NCI-H1694 (cell line): Measurements from ENCODE around the gene TRIM13.
"Not testable (repeated sequence)": the region's sequence is repeated elsewhere in the genome, so short reads cannot be mapped to it uniquely, and the experiment has no call there.

Experiments
- DNase-seq: peaks from one replicate; lab custom pipeline; 2025; lab: John Stamatoyannopoulos, UW

Gene TRIM13

DNA sequence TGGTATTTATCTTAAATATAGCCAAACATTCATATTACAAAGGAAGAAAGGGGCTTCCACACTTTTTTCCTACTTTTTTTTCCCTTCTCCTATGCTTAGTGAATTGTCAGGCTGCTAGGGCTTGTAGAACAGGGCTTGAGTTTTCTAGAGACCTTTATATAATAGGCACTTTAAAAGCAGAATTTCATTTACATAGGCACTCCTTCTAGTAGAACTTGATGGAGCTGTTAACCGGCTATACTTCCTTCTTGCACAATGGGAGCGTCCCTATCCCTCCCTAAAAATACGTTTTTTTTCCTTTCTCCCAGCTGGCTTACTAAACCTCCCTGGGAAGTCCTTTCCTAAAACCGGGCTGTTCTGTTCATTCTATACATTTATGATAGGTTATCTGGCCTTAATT, 1.1 kb downstream of the TRIM13 start:
- DNase-seq, result no peak

- no peak for DNase-seq
Observed at GRCh38 chr13:49998714-49999624, 2.1 kb downstream of the TRIM13 start.

GRCh38 chr13:50001287-50001686, 4.4 kb downstream of the TRIM13 start:
- DNase-seq, result no peak

DNA sequence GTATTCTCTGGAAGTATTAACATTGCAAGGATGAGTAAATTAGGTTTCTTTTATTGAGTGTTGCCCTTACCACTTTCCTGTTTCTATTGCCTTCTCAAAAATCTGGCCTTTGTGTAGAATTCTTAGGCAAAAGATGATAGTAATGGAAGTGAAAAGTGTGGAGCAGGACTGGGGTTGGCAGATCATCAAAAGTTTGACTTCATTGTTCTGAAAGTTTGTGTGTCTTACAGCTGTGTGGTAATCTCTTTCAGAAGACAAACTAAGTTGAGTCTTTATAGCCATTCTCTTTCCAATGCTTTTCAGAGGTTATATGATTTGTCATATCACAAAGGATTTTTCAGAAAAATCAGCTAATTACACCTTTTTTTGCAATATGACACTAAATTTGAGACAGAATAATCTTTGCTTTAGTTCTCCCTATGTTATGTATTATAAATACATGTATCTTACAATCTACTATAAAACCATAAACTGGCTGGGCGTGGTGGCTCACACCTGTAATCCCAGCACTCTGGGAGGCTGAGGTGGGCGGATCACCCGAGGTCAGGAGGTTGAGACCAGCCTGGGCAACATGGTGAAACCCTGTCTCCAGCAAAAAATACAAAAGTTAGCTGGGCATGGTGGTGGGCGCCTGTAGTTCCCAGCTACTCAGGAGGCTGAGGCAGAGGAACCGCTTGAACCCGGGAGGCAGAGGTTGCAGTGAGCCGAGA, 9.7 kb downstream of the TRIM13 start:
- no peak for DNase-seq

GRCh38 chr13:50011461-50011860, 14.6 kb downstream of the TRIM13 start:
- no peak for DNase-seq

DNA sequence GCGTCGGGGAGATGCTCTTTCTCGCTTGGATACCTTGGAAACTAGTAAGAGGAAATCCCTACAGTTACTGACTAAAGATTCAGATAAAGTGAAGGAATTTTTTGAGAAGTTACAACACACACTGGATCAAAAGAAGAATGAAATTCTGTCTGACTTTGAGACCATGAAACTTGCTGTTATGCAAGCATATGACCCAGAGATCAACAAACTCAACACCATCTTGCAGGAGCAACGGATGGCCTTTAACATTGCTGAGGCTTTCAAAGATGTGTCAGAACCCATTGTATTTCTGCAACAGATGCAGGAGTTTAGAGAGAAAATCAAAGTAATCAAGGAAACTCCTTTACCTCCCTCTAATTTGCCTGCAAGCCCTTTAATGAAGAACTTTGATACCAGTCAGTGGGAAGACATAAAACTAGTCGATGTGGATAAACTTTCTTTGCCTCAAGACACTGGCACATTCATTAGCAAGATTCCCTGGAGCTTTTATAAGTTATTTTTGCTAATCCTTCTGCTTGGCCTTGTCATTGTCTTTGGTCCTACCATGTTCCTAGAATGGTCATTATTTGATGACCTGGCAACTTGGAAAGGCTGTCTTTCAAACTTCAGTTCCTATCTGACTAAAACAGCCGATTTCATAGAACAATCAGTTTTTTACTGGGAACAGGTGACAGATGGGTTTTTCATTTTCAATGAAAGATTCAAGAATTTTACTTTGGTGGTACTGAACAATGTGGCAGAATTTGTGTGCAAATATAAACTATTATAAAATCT, 15.7 kb downstream of the TRIM13 start:
- no peak for DNase-seq

DNA sequence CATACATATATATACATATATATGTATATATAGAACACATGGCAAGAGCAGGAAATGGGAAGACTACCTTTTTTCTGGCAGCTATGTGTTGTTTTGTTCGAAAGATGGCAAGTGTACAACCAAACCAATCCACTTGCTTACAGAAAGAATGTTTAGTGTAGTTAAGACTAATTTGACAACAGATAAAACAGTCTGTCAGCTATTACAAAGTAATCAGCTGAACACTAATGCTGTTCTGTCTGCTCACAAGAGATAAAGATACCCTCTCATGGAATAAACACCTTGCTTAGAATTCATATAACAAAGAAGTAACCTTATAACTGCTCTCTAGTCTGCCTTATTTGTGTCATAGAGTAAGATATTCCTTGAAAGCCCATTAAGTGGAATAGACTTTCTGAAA, 17.5 kb downstream of the TRIM13 start:
- DNase-seq, result no peak

DNA sequence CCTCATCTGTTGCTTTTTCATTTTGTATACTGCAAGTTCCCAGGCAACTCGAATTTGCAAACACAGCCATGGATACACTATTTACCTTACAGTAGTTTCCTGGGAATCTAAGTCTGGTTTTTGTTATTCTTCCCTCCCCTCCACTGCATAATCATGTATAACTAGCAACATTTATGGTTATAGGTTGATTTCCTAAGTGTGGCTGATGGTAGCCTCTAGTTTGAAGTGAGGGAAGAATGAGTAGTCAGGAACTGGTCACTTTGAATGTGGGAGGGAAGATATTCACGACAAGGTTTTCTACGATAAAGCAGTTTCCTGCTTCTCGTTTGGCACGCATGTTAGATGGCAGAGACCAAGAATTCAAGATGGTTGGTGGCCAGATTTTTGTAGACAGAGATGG, 18.4 kb downstream of the TRIM13 start, which contains the start of gene KCNRG:
TSS of gene KCNRG (plus strand) at position 187 of the 400 bp plus-strand sequence. CDS start at position 237, 50 bp downstream.
- no peak for DNase-seq

GRCh38 chr13:50015750-50016149, 18.9 kb downstream of the TRIM13 start:
- DNase-seq, result no peak

GRCh38 chr13:50016444-50016843, 19.6 kb downstream of the TRIM13 start:
- DNase-seq, result no peak

GRCh38 chr13:50017819-50018218, 21.0 kb downstream of the TRIM13 start:
- no peak for DNase-seq

- DNase-seq, result no peak
Observed at GRCh38 chr13:50025436-50025835, 28.6 kb downstream of the TRIM13 start.

- no peak for DNase-seq
Observed at GRCh38 chr13:50026788-50027473, 30.1 kb downstream of the TRIM13 start.

DNA sequence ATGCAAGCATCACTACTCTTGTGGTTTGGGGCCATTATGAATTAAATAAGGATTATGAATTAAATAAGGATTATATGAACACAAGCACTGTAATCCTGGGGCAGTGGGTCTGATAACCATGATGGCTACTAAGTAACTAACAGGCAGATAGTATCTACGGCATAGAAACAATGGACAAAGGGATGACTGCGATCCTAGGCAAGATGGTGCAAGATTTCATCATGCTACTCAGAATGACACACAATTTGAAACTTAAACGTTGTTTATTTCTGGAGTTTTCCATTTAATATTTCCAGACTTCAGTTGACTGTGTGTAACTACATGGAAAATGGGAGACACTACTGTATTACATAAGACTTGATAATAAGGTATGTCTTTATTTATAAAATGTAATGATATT, 33.5 kb downstream of the TRIM13 start:
- DNase-seq, result no peak

GRCh38 chr13:50033725-50034124, 36.9 kb downstream of the TRIM13 start:
- DNase-seq, result no peak

DNA sequence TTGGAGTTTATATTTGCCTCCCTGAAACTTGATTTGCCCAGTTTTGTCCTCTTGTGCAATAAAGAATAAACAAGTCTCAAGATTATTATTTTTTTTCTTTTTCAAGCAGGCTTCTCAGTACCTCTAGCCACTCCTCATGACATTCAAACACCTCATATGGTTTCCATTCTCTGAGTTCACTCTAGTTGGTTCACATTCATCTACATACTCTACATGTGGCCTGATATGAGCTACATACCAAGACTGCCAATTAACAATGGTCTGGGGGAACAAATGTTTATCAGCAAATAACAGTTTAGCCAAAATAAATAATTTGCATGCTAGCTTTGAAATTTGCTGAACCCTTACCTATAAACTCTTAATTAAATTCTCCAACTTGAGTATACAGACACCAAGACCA, 40.9 kb downstream of the TRIM13 start:
- DNase-seq, result no peak

DNA sequence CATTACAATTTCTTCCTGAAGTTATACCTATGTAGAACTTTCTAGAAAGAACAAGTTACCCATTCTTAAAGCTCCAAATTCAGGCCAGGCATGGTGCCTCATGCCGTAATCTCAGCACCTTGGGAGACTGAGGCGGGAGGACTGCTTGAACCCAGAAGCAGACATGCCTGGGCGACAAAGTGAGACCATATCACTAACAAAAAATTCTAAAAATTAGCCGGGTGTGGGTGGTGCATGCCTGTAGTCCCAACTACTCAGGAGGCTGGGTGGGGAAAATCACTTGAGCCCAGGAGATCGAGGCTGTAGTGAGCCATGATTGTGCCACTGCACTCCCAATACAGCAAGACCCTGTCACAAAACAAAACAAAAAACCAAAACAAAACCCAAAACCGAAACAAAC, 41.4 kb downstream of the TRIM13 start:
- DNase-seq, result no peak

DNA sequence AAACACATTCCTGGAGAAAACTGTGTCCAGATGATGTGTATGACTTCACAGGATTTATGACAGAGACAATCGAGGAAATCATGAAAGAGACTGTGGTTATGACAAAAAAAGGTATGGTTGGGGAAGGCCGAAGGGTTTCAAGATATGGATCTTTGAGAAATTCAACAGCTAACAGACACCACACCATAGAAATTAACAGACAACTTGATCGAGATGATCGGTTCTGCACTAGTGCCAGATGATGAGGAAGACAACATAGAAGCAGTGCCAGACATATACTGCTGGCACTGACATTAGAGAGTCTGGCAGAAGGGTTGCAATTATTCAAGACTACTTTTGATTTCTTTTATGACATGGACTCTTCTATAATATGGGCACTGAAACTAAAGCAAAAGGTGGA, 55.6 kb downstream of the TRIM13 start:
- DNase-seq, result no peak

DNA sequence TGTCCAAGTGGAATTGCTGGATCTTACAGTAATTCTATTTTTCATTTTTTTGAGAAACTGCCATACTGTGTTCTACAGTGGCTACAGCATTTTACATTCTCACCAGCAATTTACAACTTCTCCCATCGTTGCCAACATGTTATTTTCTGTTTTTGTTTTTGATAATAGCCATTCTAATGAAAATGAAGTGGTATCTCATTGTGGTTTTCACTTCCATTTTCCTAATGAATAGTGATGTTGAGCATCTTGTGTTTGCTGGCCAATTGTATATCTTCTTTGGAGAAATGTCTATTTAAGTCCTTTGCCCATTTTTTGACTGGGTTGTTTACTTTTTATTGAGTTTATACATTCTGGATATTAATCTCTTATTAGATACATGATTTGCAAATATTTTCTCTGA, 57.0 kb downstream of the TRIM13 start:
- no peak for DNase-seq

DNA sequence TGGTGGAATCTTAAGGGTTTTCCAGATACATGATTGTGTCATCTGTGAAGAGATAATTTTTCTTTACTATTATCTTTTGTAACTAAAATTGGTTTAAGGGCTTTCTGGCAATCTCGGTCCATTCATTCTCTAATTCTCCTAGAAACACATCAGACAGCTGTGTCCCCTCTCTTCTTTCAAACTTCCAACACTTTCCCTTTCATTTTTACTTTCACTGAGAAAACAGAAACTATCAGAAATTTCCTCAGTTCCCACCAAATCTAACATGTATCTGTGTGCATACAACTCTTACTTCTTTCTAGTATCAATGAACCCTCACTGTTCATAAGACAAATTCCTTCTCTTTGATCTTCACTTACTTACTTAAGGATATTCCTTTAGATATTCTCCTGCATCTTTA, 58.6 kb downstream of the TRIM13 start:
- DNase-seq, result no peak

GRCh38 chr13:50060718-50061117, 63.9 kb downstream of the TRIM13 start:
- DNase-seq, result no peak

GRCh38 chr13:50062336-50062735, 65.5 kb downstream of the TRIM13 start:
- not testable (repeated sequence) for DNase-seq
